HCEC 1CT (cell line): ENCODE data around the gene FRYL.
"Not testable (repeated sequence)": the region's sequence is repeated elsewhere in the genome, so short reads cannot be mapped to it uniquely, and the experiment has no call there.

Source experiments
- DNase-seq: peaks from one replicate; pipeline ENCODE4 v3.0.0-alpha.2; 2017

The FRYL gene

DNA sequence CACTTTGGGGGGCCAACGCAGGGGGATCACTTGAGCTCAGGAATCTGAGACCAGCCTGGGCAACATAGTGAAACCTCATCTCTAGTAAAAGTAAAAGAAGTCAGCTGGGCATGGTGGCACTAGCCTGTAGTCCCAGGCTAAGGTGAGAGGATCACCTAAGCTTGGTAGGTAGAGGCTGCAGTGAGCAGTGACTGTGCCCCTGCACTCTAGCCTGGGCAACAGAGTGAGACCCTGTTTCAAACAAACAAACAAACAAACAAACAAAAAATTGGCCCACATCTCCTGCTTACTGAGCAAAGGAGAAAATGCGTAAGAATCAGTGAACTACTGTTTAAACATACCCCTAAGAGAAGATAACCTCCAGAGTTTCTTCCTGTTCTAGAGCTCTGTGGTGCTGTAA lies 85.3 kb downstream of the FRYL start:
- no peak for DNase-seq

GRCh38 chr4:48693856-48694574 lies 86.1 kb downstream of the FRYL start:
- no peak for DNase-seq

- DNase-seq, result no peak
Measured at GRCh38 chr4:48692897-48693296, 87.2 kb downstream of the FRYL start.

- DNase-seq, result no peak
Measured at GRCh38 chr4:48692044-48692443, 88.0 kb downstream of the FRYL start.

GRCh38 chr4:48688953-48689352 lies 91.1 kb downstream of the FRYL start:
- no peak for DNase-seq

DNA sequence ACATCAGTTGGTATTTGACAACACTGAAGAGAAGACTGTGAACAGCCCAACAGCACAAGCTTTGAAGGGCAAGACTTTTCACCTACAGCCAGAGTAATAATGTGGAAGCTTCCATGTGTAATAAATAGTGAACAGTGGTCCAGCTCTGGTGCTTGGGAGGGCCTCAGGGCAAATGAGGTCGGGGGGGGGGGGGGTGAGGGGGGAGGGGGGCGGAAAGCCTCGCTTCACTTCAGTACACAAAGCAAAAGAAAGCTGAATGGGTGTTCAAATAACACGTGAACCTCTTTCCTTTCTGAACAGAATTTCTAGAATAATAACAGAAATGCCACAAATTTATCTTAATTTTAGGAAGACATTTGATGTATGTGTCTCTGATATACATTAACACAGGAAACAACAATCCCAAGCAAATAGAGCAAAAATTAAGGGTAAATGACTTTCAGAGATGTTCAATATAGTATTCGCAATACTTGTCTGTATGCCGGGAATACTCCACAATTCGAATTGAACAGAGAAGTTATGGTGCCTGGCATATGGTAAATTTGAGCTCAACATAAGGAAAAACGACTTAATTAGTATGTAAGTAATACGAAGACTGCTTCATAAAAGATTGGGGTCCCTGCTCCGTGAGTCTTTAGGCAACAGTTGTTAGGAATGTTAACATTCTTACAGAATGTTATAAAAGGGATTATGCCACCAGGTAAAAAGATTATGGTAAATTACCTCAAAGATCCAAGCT lies 92.6 kb downstream of the FRYL start:
- no peak for DNase-seq

GRCh38 chr4:48686369-48686768 lies 93.7 kb downstream of the FRYL start:
- no peak for DNase-seq

DNA sequence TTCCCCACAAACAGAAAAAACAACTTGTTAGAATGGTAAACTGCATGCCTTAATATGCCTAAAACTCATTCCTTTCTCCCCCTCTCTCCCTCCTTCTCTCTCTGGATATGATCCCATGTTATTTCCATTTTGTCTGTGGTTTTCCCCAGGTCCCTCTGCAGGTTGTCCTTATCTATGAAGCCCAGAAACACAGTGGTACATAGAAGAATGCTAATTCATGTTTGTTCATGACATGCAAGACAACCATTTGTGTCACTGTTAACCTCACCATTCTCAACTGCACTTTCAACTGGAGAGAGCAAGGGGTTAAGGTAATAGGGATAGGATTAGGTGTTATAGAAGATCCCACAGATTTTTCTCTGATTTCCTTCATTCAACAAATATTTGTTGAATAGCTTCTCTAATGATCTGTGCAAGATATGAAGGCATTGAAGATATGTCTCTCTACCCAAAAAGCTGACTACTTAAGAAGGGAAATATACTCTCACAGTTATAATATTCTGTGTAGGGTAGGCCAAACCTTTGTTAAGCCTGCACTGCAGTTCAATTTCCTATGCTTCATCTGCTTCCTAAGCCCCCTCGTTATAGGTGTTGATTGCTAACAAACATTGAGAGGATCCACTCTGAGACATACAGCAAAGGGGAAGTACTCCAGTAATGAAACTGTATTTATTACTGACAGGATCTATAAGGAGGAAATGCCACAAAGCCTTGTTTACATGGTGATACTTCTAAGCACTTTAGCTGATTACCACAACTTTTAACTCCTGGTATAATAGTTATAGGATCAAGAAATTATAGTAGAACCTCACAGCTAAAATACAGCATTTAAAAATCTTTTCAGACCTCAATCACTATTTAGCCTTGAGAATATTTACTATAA lies 96.1 kb downstream of the FRYL start:
- DNase-seq, result no peak

DNA sequence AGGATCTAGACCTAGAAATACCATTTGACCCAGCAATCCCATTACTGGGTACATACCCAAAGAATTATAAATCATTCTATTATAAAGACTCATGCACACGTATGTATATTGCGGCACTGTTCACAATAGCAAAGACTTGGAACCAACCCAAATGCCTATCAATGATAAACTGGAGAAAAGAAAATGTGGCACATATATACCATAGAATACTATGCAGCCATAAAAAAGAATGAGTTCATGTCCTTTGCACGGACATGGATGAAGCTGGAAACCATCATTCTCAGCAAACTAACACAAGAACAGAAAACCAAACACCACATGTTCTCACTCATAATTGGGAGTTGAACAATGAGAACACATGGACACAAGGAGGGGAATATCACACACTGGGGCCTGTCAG lies 97.2 kb downstream of the FRYL start:
- not testable (repeated sequence) for DNase-seq

- DNase-seq, result peak; percentile 10
Measured at GRCh38 chr4:48681856-48682255, 98.2 kb downstream of the FRYL start.

- no peak for DNase-seq
Measured at GRCh38 chr4:48680848-48681568, 99.1 kb downstream of the FRYL start.

DNA sequence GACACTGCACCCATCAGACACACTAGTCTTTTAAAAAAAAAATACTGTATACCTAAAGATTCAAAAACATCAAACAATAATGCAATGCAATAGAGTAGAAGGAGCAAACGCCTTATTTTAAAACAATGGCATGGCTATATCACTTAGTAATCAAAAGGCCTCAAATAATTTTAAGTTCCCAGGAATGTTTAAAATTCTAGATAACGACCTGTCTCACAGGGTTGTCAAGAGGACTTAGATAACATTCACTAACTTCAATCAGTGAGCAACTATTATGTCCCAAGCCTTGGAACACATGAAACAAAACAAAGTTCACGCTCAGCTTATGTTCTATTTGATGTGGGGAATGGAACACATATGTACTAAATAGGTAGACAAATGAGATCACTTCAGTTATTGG lies 106.5 kb downstream of the FRYL start:
- no peak for DNase-seq

DNA sequence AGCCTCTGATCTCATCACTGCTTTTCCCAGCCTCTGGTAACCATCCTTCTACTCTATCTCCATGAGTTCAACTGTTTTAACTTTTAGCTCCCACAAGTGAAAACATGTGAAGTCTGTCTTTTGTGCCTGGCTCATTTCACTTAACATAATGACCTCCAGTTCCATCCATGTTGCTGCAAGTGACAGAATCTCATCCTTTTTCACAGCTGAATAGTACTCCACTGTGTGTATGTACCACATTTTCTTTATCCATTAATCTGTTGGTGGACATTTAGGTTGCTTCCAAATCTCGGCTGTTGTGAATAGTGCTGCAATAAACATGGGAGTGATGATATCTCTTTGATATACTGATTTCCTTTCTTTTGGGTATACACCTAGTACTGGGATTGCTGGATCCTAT lies 109.5 kb downstream of the FRYL start:
- DNase-seq, result no peak

DNA sequence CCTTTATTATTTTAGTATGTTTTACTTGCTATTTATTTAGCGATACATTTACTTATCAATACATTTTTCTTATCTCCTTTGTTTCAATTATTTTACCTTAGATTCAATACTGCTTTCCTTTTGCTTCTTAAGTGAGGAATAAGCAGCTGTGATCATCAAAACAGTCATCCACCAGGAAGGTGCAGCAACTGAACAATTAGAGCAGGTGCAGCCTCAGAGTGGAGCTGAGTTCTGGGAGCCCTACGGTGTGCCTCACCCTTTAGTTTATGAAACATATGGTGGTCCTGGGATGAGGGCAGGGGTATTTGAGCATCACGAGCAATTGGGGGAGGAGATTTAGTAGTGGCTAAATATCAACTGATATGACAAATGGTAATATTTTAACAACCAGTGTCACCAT lies 111.0 kb downstream of the FRYL start:
- DNase-seq, result no peak

GRCh38 chr4:48668254-48669017 lies 111.6 kb downstream of the FRYL start:
- DNase-seq, result no peak

- DNase-seq, result no peak
Measured at GRCh38 chr4:48667148-48667547, 112.9 kb downstream of the FRYL start.

DNA sequence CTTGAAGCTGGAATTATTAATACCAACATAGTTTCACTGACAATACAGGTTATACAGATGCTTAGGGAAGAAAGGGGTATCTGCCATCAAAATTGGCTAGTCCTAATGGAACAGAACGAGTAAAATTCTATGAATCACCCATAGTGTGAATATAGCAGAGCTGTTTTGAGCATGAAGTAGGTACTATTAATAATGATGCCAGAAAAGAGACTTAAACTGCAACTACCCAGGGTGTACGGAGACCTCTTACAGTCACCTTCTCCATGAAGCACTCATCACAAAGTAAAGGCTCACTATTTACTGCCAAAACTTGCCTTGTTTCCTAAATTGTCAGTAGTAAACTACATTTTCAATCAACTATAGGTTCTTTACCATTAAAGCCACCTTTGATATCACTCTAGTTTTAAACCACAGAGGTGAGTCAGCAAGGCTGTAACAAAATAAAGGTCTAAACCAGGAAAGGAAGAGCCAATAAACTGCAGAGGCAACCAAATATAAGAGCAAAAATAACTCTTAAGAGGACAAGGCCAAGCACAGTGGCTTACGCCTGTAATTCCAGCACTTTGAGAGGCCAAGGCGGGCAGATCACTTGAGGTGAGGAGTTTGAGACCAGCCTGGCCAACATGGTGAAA lies 114.4 kb downstream of the FRYL start:
- DNase-seq, result no peak

DNA sequence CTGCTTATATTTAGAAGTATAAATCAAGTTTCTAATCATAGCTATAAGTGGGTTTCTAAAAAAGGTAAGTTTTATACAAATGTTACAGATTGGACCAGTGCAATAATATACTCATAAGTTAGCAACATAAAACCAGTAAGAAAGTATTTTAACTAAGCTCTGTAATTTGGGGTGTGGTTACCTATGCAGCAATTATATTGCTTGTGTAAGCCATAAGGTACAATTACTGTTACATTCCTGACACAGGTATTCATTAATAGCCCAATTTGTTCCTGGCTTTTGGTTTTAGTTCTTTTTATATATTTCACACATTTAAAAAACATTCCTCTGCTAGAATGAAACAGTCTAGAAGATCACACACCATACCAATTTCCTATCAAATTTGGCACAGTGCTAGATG lies 115.1 kb downstream of the FRYL start:
- no peak for DNase-seq

DNA sequence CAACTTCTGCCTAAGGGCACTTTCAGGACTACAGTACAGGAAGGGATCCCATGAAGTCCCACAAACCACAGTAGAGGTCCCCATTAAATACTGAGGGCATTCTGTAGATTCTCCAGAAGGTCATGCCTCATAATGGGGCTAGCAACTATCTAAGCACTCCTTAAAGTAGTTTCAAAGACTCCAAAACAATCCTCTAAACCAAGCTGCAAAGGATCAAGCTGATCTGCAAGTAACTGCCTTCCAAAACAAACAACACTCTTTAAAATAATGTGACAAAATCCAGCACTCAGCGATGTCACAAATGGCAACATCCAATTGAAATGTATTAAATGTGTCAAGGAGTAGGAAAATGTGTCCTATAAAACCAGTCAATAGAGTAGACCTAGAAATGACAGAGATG lies 118.7 kb downstream of the FRYL start:
- DNase-seq, result no peak

- no peak for DNase-seq
Measured at GRCh38 chr4:48660347-48660746, 119.7 kb downstream of the FRYL start.

GRCh38 chr4:48654015-48654664 lies 125.9 kb downstream of the FRYL start:
- peak; percentile 7 for DNase-seq
